Stimulated activated CD8-positive, alpha-beta memory T cell treated with anti-CD3 and anti-CD28 coated beads, Interleukin-12 subunit alpha, Interleukin-12 subunit beta, amount 100 ng/mL, for 1 hour (primary cell): Measurements from ENCODE around the gene TUBB.
"Not testable (repeated sequence)": the region's sequence is repeated elsewhere in the genome, so short reads cannot be mapped to it uniquely, and the experiment has no call there.

Source experiments
- DNase-seq: peaks from one replicate; pipeline ENCODE4 v3.0.0-alpha.2; 2020; ENCODE audit warnings: low read depth

TUBB gene

DNA sequence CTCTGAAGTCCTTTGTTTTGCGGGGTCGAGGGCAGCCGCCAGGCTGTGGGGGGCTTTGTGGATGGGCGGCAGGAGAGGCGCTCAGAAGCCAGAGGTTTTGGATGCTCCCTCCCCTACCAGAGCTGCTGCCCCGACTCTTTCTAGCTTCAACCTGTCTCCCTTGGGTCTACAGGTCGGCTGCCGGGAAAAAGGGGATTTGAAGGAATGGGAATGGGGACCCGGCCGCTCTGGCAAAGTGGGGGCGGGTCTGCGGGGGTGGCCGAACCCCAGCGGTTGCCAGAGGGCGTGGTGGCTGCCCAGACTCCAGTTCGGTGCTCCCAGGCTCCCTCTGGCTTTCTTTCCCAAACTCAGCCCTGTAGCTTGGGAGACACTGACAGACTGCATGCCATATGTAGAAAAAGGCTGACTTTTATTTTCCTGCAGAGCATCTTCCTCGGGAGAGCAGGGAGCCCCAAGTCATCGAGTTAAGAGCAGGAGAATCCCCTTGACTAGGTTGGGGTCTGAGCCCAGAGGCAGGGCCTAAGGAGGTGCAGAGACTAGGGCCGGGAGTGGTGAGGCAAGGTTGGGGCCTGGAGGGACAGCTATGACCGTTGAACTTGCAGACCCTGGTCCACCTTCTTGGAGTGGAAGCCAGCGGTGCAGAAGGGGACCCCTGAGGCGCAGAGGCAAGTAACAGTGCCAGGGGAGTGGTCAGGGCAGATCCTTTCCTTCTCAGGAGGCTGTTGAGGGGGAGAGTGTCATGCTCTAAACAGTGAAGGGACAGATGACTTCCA is 32.3 kb upstream of the TUBB start:
- no peak for DNase-seq

- no peak for DNase-seq
Measured at GRCh38 chr6:30688569-30688968, 31.6 kb upstream of the TUBB start.

- no peak for DNase-seq
Measured at GRCh38 chr6:30689022-30689865, 30.9 kb upstream of the TUBB start.

GRCh38 chr6:30689985-30690384 is 30.2 kb upstream of the TUBB start:
- no peak for DNase-seq

DNA sequence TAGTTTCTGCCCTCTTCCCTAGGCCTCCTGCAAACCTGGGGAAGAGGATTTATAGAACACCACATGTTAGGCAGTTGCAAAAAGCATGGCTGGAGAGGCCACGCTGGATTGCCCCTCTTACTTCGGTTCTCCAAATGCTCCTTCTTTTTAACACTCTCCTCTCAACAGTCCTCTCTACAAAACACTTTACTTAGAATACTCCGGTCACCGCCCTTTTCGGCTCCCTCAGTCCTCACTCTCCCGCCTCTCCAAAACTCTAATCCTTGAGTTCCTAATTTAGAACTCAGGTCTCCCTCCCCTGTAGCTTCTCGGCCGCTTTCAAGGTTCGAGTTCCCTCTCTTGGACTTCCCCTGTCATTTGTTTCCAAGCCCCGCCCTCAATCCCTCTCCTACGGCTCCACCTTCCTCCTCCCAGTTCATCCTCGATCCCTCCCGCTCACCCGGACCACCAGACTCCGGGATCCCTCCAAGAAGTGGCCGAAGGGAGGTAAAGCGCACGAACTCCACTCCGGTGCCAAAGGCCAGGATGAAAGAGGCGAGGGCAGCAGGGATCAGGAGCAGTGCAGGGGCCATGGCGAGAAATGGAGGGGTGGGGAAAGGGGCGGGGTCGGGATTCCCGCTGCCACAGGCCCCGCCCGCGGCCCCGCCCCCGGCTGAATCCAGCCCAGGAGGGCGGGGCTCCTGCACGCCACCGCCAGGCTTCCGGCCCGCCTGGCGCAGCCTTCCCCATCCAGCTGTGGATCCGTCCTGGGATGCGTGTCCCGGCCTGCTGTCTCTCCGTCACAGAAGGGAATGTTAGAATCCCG is 29.5 kb upstream of the TUBB start, which contains the start of gene NRM:
TSS of gene NRM (minus strand) at position 582 of the 805 bp plus-strand sequence. CDS start at position 572, 10 bp downstream.
- DNase-seq = peak; percentile 47

DNA sequence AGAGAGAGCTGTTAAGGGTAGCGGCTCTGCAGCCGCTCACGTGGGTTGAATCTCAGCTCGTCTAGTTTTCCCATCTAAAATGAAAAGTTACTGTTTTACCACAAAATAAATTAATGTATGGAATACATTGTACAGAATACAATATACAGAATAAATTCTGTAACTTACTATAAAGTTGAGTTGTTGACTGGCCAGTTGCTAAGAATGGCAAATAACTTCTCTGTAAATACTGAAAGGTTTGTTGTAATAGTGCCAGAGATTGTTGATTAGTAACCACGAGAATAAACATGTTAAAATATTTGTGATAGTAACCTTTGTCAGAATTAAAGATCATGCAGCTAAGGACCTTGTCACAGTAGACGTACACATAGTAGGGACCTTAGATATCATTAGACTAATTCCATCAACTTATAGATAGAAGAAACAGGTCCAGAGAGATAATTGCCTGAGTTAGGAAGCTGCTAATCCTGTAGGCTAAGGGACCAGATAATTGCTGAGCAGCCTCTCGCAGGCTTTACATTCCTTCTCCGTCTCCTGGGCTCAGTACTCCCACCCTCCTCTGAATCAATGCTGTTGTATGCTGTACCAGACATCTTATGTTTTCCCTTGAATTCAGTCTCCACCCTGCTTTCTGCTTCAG is 28.8 kb upstream of the TUBB start:
- DNase-seq = no peak

GRCh38 chr6:30696432-30696831 is 23.7 kb upstream of the TUBB start:
- DNase-seq = no peak

- DNase-seq = no peak
Measured at GRCh38 chr6:30700340-30700739, 19.8 kb upstream of the TUBB start.

GRCh38 chr6:30703011-30703410 is 17.1 kb upstream of the TUBB start:
- DNase-seq = no peak

DNA sequence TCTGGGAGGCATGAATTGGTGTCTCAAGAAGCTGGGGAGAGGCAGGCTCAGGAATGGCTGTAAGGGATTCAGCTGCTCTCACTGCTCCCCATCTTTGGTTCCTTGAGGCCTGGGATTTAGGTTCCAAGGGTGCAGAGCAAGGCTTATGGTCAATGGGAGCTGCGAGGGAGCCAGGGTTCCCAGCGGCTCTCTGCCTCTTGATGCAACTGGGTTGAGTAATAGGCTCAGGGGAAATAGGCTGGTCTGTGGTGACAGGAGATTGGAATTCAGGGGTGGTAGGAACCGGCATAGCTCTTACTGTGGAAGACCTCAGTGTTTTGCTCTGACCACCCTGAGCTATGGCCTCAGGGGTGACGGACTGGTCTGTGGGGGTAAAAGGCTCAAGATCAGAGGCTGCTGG is 16.3 kb upstream of the TUBB start:
- no peak for DNase-seq

- no peak for DNase-seq
Measured at GRCh38 chr6:30705620-30706019, 14.5 kb upstream of the TUBB start.

DNA sequence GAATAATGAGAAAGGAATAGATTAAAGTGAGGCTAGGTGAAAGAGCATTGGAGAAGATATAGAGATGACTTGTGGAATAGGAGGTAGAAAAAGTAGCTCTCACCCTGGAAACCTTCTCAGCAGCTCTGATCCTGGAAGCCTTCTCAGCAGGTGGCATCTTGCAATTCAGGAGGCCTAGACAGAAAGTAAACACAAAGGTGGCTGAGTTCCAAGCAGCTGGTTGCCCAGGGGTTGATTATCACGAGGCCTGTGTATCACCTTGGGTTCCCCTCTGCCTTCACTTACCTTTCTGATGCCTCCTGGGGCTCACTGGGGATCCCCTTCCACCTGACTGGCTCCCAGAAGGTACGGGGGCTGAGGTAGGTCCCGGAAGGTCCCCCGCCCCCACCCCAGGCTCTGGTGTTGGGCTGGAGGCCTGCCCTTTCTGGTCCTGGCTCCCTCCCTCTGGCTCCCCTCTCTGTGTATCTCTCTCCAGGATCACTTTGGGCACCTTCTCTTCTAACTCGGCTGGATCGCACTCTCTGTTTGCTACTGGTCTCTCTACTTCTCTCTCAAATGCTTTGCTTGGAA is 12.8 kb upstream of the TUBB start:
- DNase-seq = no peak

DNA sequence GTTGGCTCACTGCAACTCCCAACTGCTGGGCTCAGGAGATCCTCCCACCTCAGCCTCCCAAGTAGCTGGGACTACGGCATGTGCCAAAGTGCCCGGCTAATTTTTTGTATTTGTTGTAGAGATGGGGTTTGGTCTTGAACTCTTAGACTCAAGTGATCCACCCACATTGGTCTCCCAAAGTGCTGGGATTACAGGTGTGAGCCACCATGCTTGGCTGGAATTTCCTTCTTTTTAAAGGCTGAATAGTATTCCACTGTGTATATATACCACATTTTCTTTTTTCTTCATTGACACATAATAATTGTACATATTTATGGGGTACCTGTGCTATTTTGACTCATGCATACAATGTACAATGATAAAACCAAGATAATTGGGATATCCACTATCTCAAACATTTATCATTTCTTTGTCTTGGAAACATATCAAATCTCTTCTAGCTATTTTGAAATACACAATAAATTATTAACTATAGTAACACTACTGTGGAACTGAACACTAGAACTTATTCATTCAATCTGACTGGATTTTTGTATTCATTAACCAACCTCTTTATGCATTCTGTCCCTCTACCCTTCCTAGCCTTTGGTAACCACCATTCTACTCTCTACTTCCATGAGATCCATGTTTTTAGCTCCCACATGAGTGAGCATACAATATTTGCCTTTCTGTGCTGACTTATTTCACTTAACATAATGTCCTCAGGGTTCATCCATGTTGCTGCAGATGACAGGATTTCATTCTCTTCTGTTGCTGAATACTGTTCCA is 10.9 kb upstream of the TUBB start:
- DNase-seq = no peak

- DNase-seq = no peak
Measured at GRCh38 chr6:30711758-30712380, 8.3 kb upstream of the TUBB start.

DNA sequence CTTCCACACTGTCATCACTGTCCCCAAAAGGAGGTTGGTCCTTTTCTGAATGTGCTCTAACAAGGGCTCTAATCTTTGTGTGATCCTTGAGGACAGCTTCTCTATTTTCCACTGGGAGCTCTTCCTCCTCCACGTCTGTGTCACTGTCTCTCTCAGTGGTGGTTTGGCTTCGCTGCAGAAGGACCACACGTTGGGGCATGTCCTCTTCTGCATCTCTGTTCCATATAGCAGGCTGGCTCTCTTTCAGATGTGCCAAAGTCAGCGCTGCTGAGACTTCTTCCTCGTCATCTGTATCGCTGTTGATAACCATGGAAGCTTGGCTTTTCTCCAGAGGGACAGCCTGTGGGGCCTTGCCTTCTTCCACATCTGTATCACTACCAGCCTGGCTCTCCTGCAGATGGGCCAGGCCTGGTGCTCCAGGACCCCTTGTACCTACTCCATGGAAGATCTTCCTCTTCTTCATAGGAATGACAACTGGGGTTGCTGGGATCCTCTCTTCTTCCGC is 7.7 kb upstream of the TUBB start:
- DNase-seq = no peak

DNA sequence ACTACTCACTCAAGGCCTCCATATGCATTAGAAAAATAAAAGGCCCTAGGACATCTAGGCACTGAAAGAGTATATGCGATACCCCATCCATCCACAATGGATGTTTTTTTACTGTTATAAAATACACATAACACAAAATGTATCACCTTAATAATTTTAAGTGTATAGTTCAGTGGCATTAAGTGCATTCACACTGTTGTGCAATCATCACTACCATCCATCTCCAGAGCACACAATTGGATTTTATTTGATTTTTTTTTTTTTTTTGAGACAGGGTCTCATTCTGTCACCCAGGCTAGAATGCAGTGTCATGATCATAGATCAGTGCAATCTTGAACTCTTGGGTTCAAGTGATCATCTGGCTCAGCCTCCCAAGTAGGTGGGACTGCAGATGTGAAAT is 5.9 kb upstream of the TUBB start:
- no peak for DNase-seq

DNA sequence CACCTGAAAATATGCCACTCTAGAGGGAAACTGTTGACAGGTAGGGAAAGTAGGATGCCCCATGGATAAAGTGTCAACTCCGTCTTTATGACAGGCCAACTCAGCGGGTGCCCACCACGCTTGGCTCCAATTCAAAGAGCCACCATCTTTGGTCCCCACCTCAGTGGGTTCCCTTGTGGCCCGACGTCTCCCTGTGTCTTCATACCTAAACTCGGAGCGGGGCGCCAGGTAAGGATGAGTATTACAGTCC is 3.3 kb upstream of the TUBB start:
- DNase-seq = no peak

DNA sequence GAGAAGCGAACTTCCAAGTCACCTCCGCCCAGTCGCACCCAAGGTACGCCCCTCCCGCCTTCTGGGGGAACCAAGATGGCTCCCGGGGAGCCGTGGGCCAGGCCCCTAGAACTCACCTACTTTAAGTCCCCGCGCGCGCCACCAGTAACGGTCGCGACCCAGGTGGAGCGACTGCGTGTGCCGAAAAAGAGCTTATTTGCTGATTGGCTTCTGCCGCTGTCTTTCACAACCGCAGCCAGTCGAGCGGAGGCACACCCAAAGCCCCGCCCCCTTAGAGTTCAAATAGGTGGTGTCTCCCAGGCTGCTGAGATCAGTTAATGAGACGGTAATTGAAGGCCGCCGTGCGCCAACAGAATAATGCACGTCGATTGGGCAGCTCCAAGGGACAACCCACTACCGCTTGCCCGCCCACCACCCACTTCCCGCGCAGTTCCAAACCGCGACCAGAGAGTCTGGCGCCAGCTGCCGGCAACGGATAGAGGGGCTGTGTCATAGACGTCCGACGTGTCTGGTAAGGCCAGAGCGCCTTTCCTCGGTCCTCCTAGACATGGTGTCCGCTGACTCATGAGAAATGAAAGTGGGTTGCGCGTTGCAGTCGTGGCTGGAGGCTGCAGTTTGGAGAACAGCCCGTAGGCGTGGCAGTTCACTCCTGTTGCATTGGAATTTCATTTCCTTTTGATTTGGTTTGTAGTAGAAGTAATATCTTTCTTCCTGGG is 2.9 kb upstream of the TUBB start, which contains the start of gene MDC1:
TSS of gene MDC1 (minus strand) at position 153 of the 716 bp plus-strand sequence. CDS start 2,106 bp downstream, outside the sequence.
- DNase-seq = peak; percentile 97

DNA sequence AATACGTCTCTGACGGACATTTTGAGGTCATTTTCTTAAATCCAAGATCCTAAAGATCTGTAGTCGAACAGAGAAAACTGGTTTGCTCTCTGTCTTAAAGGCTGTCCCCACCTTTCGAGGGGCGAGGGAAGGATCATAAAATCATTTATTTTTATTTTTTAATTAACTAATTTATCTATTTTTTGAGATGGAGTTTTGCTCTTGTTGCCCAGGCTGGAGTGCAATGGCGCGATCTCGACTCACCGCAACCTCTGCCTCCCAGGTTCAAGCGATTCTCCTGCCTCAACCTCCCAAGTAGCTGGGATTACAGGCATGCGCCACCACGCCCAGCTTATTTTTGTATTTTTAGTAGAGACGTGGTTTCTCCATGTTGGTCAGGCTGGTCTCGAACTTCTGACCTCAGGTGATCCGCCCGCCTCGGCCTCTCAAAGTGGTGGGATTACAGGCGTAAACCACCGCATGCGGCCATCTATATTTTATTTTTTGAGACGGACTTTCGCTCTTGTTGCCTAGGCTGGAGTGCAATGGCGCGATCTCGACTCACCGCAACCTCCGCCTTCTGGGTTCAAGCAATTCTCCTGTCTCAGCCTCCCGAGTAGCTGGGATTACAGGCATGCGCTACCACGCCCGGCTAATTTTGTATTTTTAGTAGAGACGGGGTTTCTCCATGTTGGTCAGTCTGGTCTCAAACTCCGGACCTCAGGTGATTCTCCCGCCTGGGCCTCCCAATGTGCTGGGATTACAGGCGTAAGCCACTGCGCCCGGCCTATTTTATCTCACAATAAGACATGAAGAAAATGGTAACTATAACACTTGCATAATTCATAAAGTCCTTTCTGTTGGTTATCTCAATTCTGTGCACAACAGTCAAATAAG is 2.1 kb upstream of the TUBB start:
- DNase-seq = not testable (repeated sequence)
